Body of pancreas (tissue), 4 donors: ENCODE measurements around the gene GPN2.

Experiments used
- POLR2A ChIP-seq, 3 donors: fragments of 450-650 bp; IDR thresholded peaks; one replicate each; pipeline ENCODE4 v1.6.1; 2016; ENCODE audit warnings: antibody characterized with exemption in 3 of 3, mild to moderate bottlenecking in 2 of 3
- TF ChIP-seq, protein P1 (sequence below), 7 experiments: fragments of 450-650 bp in 4 of 7; fragments of 200-600 bp in 3 of 7; sonication (generic) in 3 of 7; IDR thresholded peaks; one replicate each; pipeline ENCODE4 v1.5.1; 2016 to 2019; ENCODE audit warnings: antibody characterized with exemption in 7 of 7

DNA sequence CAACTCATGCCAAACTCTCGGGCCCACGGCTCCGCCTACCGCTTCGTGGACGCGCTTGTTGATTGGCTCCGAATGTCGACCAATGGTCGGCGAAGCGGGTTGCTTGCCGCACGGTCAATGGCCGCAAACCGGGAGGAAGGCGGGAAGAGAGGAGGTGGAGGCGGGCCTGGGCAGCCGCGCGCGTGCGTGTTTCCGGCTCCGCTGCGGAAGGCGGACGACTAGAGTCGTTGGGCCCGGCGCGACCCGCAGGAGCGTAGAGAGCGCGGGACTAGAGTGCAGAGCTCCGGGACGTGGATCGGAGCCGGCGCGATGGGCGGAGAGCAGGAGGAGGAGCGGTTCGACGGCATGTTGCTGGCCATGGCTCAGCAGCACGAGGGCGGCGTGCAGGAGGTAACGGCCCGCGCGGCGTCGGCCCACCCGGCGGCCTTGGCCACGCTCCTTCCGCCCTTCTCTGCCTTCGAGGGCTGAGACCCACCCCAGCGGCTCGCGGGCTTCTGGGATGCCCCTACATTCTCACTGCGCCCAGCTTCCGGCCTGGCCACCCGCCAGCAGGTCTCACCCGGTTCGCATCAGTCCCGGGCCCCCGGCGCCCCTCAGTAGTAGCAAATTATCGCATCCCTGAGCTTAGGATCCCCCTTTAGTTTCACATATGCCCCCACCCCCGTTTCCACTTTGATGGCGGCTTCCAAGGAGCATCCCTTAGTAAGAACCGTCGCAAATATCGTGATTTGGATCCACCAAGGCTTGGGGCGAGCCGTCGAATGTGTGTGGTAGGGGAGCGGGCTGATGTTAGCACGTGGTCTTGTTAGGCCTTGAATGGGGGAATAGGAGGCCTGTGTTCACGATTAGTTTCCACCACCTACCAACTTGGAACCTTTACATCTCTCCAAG, 31.7 kb upstream of the GPN2 start, which contains the start of gene NUDC:
- TF ChIP-seq POLR2A (IDR thresholded peaks at IDR 0.05): peak; percentile 81 to 94 (median 94)
- TF ChIP-seq, protein P1, sequence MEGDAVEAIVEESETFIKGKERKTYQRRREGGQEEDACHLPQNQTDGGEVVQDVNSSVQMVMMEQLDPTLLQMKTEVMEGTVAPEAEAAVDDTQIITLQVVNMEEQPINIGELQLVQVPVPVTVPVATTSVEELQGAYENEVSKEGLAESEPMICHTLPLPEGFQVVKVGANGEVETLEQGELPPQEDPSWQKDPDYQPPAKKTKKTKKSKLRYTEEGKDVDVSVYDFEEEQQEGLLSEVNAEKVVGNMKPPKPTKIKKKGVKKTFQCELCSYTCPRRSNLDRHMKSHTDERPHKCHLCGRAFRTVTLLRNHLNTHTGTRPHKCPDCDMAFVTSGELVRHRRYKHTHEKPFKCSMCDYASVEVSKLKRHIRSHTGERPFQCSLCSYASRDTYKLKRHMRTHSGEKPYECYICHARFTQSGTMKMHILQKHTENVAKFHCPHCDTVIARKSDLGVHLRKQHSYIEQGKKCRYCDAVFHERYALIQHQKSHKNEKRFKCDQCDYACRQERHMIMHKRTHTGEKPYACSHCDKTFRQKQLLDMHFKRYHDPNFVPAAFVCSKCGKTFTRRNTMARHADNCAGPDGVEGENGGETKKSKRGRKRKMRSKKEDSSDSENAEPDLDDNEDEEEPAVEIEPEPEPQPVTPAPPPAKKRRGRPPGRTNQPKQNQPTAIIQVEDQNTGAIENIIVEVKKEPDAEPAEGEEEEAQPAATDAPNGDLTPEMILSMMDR (IDR thresholded peaks at IDR 0.05): peak in 2 of 7 experiments; percentile 8 to 9
